Measurements from ENCODE around the gene RGS1.

DNA sequence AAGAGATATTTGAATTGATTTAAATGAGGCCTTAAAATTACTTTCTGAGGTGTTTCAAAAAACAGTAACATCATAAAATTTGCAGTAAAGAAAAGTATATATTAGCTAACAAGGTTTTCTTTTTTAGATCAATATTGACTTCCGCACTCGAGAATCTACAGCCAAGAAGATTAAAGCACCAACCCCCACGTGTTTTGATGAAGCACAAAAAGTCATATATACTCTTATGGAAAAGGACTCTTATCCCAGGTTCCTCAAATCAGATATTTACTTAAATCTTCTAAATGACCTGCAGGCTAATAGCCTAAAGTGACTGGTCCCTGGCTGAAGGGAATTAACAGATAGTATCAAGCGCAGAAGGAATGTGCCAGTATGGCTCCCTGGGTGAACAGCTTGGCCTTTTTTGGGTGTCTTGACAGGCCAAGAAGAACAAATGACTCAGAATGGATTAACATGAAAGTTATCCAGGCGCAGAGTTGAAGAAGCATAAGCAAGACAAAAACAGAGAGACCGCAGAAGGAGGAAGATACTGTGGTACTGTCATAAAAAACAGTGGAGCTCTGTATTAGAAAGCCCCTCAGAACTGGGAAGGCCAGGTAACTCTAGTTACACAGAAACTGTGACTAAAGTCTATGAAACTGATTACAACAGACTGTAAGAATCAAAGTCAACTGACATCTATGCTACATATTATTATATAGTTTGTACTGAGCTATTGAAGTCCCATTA, 3.6 kb downstream of the RGS1 start:
- TF ChIP-seq EZH2 (IDR thresholded peaks at IDR 0.05; ENCODE audit: insufficient read depth, poor library complexity, severe bottlenecking), result no peak
- TF ChIP-seq EZH2phosphoT487 (IDR thresholded peaks at IDR 0.05; ENCODE audit: insufficient read depth, low read depth), result no peak
